Mesendoderm (in vitro differentiated cells): ENCODE measurements around the gene RAB32.

Source experiments
- DNase-seq: peaks from one replicate; pipeline ENCODE4 v3.0.0; 2013
- H2AK5ac ChIP-seq: 2 replicates; pipeline ENCODE4 v1.6.1; 2013; ENCODE audit warnings: low read length, inconsistent platforms
- H2BK120ac ChIP-seq: 2 replicates; pipeline ENCODE4 v1.6.1; 2013; ENCODE audit warnings: low read depth, mild to moderate bottlenecking, low read length, moderate library complexity, mixed read lengths
- H2BK15ac ChIP-seq: replicated peaks from 2 replicates; pipeline ENCODE4 v1.6.1; 2013; ENCODE audit warnings: low read depth, mild to moderate bottlenecking, moderate library complexity
- H2BK5ac ChIP-seq: 2 replicates; pipeline ENCODE4 v1.6.1; 2013; ENCODE audit warnings: low read length, inconsistent platforms
- H3K18ac ChIP-seq: 2 replicates; pipeline ENCODE4 v1.6.1; 2013; ENCODE audit warnings: mild to moderate bottlenecking, low read length, mixed read lengths
- H3K23ac ChIP-seq: one replicate; pipeline ENCODE4 v1.6.1; 2013; ENCODE audit warnings: low read length
- H3K27ac ChIP-seq: 2 replicates; pipeline ENCODE4 v1.5.1; 2013; ENCODE audit warnings: low read depth, mild to moderate bottlenecking, inconsistent platforms, low read length, moderate library complexity
- H3K27me3 ChIP-seq: 2 replicates; pipeline ENCODE4 v1.6.1; 2013; ENCODE audit warnings: low read length, control low read depth, mild to moderate bottlenecking, inconsistent platforms; ENCODE audit not compliant: insufficient read depth, poor library complexity
- H3K36me3 ChIP-seq: 2 replicates; pipeline ENCODE4 v1.6.1; 2013; ENCODE audit warnings: low read length, inconsistent platforms; ENCODE audit not compliant: control insufficient read depth, insufficient read depth
- H3K4ac ChIP-seq: one replicate; pipeline ENCODE4 v1.6.1; 2013; ENCODE audit warnings: low read depth, mild to moderate bottlenecking, low read length, moderate library complexity
- H3K4me1 ChIP-seq: 2 replicates; pipeline ENCODE4 v1.6.1; 2013; ENCODE audit warnings: low read depth, low read length, inconsistent platforms; ENCODE audit not compliant: control insufficient read depth
- H3K4me2 ChIP-seq: 2 replicates; pipeline ENCODE4 v1.6.1; 2013; ENCODE audit warnings: low read length
- H3K4me3 ChIP-seq: 2 replicates; pipeline ENCODE4 v1.5.1; 2013; ENCODE audit warnings: mild to moderate bottlenecking, low read length
- H3K56ac ChIP-seq: one replicate; pipeline ENCODE4 v1.6.1; 2013; ENCODE audit warnings: low read length
- H3K79me1 ChIP-seq: 2 replicates; pipeline ENCODE4 v1.6.1; 2013; ENCODE audit warnings: low read length, inconsistent platforms
- H3K79me2 ChIP-seq: 2 replicates; pipeline ENCODE4 v1.6.1; 2013; ENCODE audit warnings: mild to moderate bottlenecking, low read length; ENCODE audit not compliant: control insufficient read depth, insufficient read depth
- H3K9ac ChIP-seq: 2 replicates; pipeline ENCODE4 v1.6.1; 2013; ENCODE audit warnings: low read length, inconsistent platforms
- H4K5ac ChIP-seq: one replicate; pipeline ENCODE4 v1.6.1; 2013; ENCODE audit warnings: low read length
- H4K8ac ChIP-seq: one replicate; pipeline ENCODE4 v1.6.1; 2013; ENCODE audit warnings: low read depth, mild to moderate bottlenecking, control low read depth, low read length, moderate library complexity
- WGBS: extraction: QIAGEN DNeasy Blood & Tissue Kit; methylation state at CpG from one replicate; pipeline ENCODE4 v1.1.7; 2013; ENCODE audit warnings: low lambda C conversion rate, missing lambda C conversion rate; ENCODE audit not compliant: insufficient coverage; ENCODE audit errors: extremely low coverage; 5-methylcytosine and 5-hydroxymethylcytosine counted together

The RAB32 gene

DNA sequence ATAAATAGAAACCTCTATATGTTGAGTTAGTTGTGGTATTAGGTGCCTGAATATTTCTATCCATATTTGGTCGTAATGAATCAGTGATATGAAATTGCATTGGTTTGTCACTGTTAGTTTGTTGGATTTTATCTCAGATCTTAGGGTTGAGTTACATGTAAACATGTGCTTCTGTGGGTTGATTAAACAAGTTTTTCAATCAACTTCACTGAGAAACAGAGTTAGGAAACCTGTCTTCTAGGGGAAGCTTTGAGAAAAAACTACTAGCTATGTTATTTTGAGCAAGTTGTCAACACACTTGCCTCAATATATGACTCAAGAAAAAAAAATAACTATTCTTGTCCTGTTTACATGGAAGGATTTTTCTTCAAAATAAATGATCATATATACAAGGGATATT is 40.3 kb downstream of the RAB32 start:
- no peak for DNase-seq

DNA sequence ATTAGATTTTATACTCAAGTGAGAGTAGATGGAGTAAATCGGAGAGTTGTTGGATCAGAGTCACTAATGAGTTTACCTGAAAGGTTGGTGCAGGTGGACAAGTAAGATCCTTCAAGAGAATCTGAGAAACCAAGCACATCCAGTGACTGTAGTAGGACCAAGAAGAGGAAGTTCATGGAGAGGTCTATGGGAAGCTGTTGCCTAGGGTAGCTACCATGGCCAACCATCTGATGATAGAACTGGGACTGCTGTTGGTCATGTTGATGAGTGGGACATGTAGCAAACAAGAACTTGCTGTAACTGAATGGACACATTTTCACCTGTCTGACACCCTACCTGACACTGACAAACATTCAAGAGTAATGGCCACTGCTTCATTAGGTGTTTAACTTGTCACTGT is 43.8 kb downstream of the RAB32 start:
- no peak overlapping the region for H2BK5ac ChIP-seq
- H3K4me1 ChIP-seq = no peaks in the 10 kb centered on the region
- no peak overlapping the region for H2BK15ac ChIP-seq
- no peak overlapping the region for H4K8ac ChIP-seq
- H3K4me2 ChIP-seq = no peak overlapping the region
- no peak overlapping the region for H3K23ac ChIP-seq
- WGBS = 100% methylated on average over 1 of the region's 1 CpG
- no peaks in the 10 kb centered on the region for H3K79me1 ChIP-seq
- H2BK120ac ChIP-seq = no peak overlapping the region
- DNase-seq = no peak
- H3K9ac ChIP-seq = no peak overlapping the region
- no peak overlapping the region for H3K18ac ChIP-seq
- no peak overlapping the region for H3K27ac ChIP-seq
- no peak overlapping the region for H3K4ac ChIP-seq
- no peaks in the 10 kb centered on the region for H3K79me2 ChIP-seq
- no peaks in the 10 kb centered on the region for H3K27me3 ChIP-seq
- no peak overlapping the region for H2AK5ac ChIP-seq
- no peak overlapping the region for H4K5ac ChIP-seq
- H3K4me3 ChIP-seq = no peak overlapping the region
- no peaks in the 10 kb centered on the region for H3K36me3 ChIP-seq
- no peak overlapping the region for H3K56ac ChIP-seq

More for the DNA sequence above, 40.3 kb downstream of the RAB32 start:
- Histone ChIP-seq H2BK5ac (no peak overlapping the region), H3K56ac (no peak overlapping the region), H3K9ac (no peak overlapping the region), H3K27ac (no peak overlapping the region), H3K79me2 (no peaks in the 10 kb centered on the region), H2BK15ac (no peak overlapping the region), H4K8ac (no peak overlapping the region), H2AK5ac (no peak overlapping the region), H2BK120ac (no peak overlapping the region), H3K4ac (no peak overlapping the region), H3K36me3 (no peaks in the 10 kb centered on the region), H3K18ac (no peak overlapping the region), H3K23ac (no peak overlapping the region), H3K4me2 (no peak overlapping the region), H3K4me1 (no peaks in the 10 kb centered on the region), H4K5ac (no peak overlapping the region), H3K27me3 (no peaks in the 10 kb centered on the region), H3K4me3 (no peak overlapping the region), H3K79me1 (no peaks in the 10 kb centered on the region)
- no CpG with 5 or more reads among the region's 1 CpG for WGBS

DNA sequence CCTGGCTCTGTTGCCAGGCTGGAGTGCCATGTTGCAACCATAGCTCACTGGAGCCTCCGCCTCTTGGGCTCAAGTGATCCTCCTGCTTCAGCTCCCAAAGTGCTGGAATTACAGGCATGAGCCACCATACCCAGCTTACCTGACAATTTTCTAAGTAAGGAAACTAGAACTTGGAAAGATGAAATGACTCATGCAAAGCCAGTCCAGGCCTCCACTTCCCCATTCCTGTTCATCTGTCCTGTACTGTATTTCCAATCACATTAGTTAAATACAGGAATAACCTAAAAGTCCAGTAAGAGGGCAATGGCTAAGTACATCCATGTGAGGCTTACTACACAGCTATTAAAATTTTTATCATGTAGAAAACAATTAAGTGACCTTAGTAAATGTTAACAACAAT is 46.9 kb downstream of the RAB32 start:
- H3K18ac ChIP-seq = no peak overlapping the region
- H3K9ac ChIP-seq = no peak overlapping the region
- H3K4ac ChIP-seq = no peak overlapping the region
- no peak overlapping the region for H3K4me3 ChIP-seq
- H4K5ac ChIP-seq = no peak overlapping the region
- no peak overlapping the region for H3K23ac ChIP-seq
- no peaks in the 10 kb centered on the region for H3K79me1 ChIP-seq
- no peak overlapping the region for H3K56ac ChIP-seq
- no peaks in the 10 kb centered on the region for H3K36me3 ChIP-seq
- H3K27me3 ChIP-seq = no peaks in the 10 kb centered on the region
- H3K4me1 ChIP-seq = no peaks in the 10 kb centered on the region
- H2BK5ac ChIP-seq = no peak overlapping the region
- H3K4me2 ChIP-seq = no peak overlapping the region
- H2BK120ac ChIP-seq = no peak overlapping the region
- H2AK5ac ChIP-seq = no peak overlapping the region
- no peak overlapping the region for H3K27ac ChIP-seq
- no peak for DNase-seq
- no peak overlapping the region for H4K8ac ChIP-seq
- H3K79me2 ChIP-seq = no peaks in the 10 kb centered on the region
- H2BK15ac ChIP-seq = no peak overlapping the region
- WGBS = no CpG with 5 or more reads among the region's 1 CpG

- Histone ChIP-seq H3K18ac (no peak overlapping the region), H3K79me1 (no peaks in the 10 kb centered on the region), H2AK5ac (no peak overlapping the region), H3K27me3 (no peaks in the 10 kb centered on the region), H3K4ac (no peak overlapping the region), H2BK5ac (no peak overlapping the region), H4K5ac (no peak overlapping the region), H3K56ac (no peak overlapping the region), H3K36me3 (no peaks in the 10 kb centered on the region), H3K9ac (no peak overlapping the region), H3K79me2 (no peaks in the 10 kb centered on the region), H2BK120ac (no peak overlapping the region), H3K4me2 (no peak overlapping the region), H3K4me3 (no peak overlapping the region), H3K27ac (no peak overlapping the region), H3K23ac (no peak overlapping the region), H4K8ac (no peak overlapping the region), H2BK15ac (no peak overlapping the region), H3K4me1 (no peaks in the 10 kb centered on the region)
- no peak for DNase-seq
These were observed 48.8 kb downstream of the RAB32 start for GRCh38 chr6:146592451-146592850.

- H3K27me3 ChIP-seq = no peaks in the 10 kb centered on the region
- no peak overlapping the region for H3K4me2 ChIP-seq
- H3K4me1 ChIP-seq = no peaks in the 10 kb centered on the region
- no peak overlapping the region for H2BK15ac ChIP-seq
- H3K79me2 ChIP-seq = no peaks in the 10 kb centered on the region
- H3K27ac ChIP-seq = no peak overlapping the region
- H3K36me3 ChIP-seq = no peaks in the 10 kb centered on the region
- no peak overlapping the region for H4K8ac ChIP-seq
- no peak overlapping the region for H2AK5ac ChIP-seq
- H3K9ac ChIP-seq = no peak overlapping the region
- H3K23ac ChIP-seq = no peak overlapping the region
- H3K4ac ChIP-seq = no peak overlapping the region
- H3K56ac ChIP-seq = no peak overlapping the region
- H2BK120ac ChIP-seq = no peak overlapping the region
- H2BK5ac ChIP-seq = no peak overlapping the region
- no peak overlapping the region for H3K4me3 ChIP-seq
- no peak for DNase-seq
- H3K18ac ChIP-seq = no peak overlapping the region
- WGBS = no CpG with 5 or more reads among the region's 2 CpGs
- H4K5ac ChIP-seq = no peak overlapping the region
- H3K79me1 ChIP-seq = no peaks in the 10 kb centered on the region
These were observed 50.4 kb downstream of the RAB32 start for GRCh38 chr6:146593986-146594385.

- no peak overlapping the region for H2BK120ac ChIP-seq
- no peak overlapping the region for H3K56ac ChIP-seq
- no peak overlapping the region for H3K4me2 ChIP-seq
- no peak overlapping the region for H3K23ac ChIP-seq
- no peaks in the 10 kb centered on the region for H3K4me1 ChIP-seq
- H3K4me3 ChIP-seq = no peak overlapping the region
- no peaks in the 10 kb centered on the region for H3K79me1 ChIP-seq
- H2AK5ac ChIP-seq = no peak overlapping the region
- no CpG with 5 or more reads among the region's 1 CpG for WGBS
- H4K8ac ChIP-seq = no peak overlapping the region
- no peak for DNase-seq
- H4K5ac ChIP-seq = no peak overlapping the region
- H3K27ac ChIP-seq = no peak overlapping the region
- no peaks in the 10 kb centered on the region for H3K79me2 ChIP-seq
- no peaks in the 10 kb centered on the region for H3K36me3 ChIP-seq
- H3K27me3 ChIP-seq = no peaks in the 10 kb centered on the region
- H3K9ac ChIP-seq = no peak overlapping the region
- H2BK5ac ChIP-seq = no peak overlapping the region
- H2BK15ac ChIP-seq = no peak overlapping the region
- no peak overlapping the region for H3K18ac ChIP-seq
- H3K4ac ChIP-seq = no peak overlapping the region
These were observed 50.9 kb downstream of the RAB32 start for GRCh38 chr6:146594495-146594894.
